ACC112 (cell line): Measurements from ENCODE around the gene BIRC3.
"Not testable (repeated sequence)": the region's sequence is repeated elsewhere in the genome, so short reads cannot be mapped to it uniquely, and the experiment has no call there.

Experiments
- H2AFZ ChIP-seq: fragments of 200-600 bp; sonication (generic); one replicate; pipeline ENCODE4 v1.6.0; 2017; ENCODE audit warnings: antibody characterized with exemption, low read length; ENCODE audit not compliant: unreplicated experiment
- H3K27ac ChIP-seq: fragments of 200-600 bp; sonication (generic); 2 replicates; pipeline ENCODE4 v1.5.1; 2014; ENCODE audit warnings: low read depth, mild to moderate bottlenecking, antibody characterized with exemption, low read length, moderate library complexity
- H3K27me3 ChIP-seq: fragments of 200-600 bp; sonication (generic); 2 replicates; pipeline ENCODE4 v1.6.1; 2014; ENCODE audit warnings: mild to moderate bottlenecking, antibody characterized with exemption, low read length, moderate library complexity, mixed read lengths; ENCODE audit not compliant: insufficient read depth
- H3K36me3 ChIP-seq: fragments of 200-600 bp; sonication (generic); 2 replicates; pipeline ENCODE4 v1.6.1; 2016; ENCODE audit warnings: mild to moderate bottlenecking, antibody characterized with exemption, low read length, moderate library complexity, mixed read lengths; ENCODE audit not compliant: insufficient read depth
- H3K4me1 ChIP-seq: fragments of 200-600 bp; sonication (generic); one replicate; pipeline ENCODE4 v1.6.1; 2016; ENCODE audit warnings: low read length, mixed read lengths; ENCODE audit not compliant: insufficient read depth, unreplicated experiment, control insufficient read depth
- H3K4me3 ChIP-seq: fragments of 200-600 bp; sonication (generic); 2 replicates; pipeline ENCODE4 v1.5.1; 2014; ENCODE audit warnings: mild to moderate bottlenecking, low read depth, low read length
- H3K79me2 ChIP-seq: fragments of 200-600 bp; sonication (generic); one replicate; pipeline ENCODE4 v1.6.0; 2016; ENCODE audit warnings: low read length; ENCODE audit not compliant: control insufficient read depth, unreplicated experiment, insufficient read depth

Gene BIRC3

GRCh38 chr11:102323542-102324251 lies 6.4 kb downstream of the BIRC3 start:
- Histone ChIP-seq H3K36me3 (peaks cover 10% of the 10 kb centered on the region; the same call in 1 of the 2 replicates), H3K4me3 (peak overlapping the region; percentile 2; the same call in 1 of the 2 replicates), H3K27ac (peak overlapping the region; percentile 58), H3K27me3 (no peaks in the 10 kb centered on the region), H2AFZ (peak overlapping the region; percentile 1), H3K79me2 (peaks cover 14% of the 10 kb centered on the region), H3K4me1 (peaks cover 50% of the 10 kb centered on the region)

GRCh38 chr11:102325088-102325487 lies 7.8 kb downstream of the BIRC3 start:
- H2AFZ ChIP-seq: no peak overlapping the region
- peaks cover 5% of the 10 kb centered on the region for H3K79me2 ChIP-seq
- H3K36me3 ChIP-seq: peaks cover 15% of the 10 kb centered on the region
- H3K4me1 ChIP-seq: peaks cover 41% of the 10 kb centered on the region
- no peak overlapping the region for H3K27ac ChIP-seq
- H3K27me3 ChIP-seq: no peaks in the 10 kb centered on the region
- no peak overlapping the region for H3K4me3 ChIP-seq

DNA sequence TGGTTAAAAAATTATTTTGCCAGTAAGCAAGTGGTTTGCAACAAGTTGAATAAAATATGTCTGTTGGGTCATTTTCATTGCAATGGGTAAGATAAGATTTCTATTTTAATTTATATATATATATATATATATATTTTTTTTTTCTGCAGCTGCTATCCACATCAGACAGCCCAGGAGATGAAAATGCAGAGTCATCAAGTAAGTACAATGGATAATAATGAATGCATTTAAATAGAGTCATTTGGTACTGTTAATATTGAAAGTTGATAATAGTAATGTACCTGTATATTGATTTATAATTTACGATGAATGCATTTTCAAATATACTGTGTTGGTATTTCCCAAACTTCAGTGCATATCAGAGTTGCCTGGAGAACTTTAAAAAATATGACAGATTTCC lies 11.5 kb downstream of the BIRC3 start:
- no peaks in the 10 kb centered on the region for H3K27me3 ChIP-seq
- no peak overlapping the region for H3K27ac ChIP-seq
- no peak overlapping the region for H2AFZ ChIP-seq
- H3K4me3 ChIP-seq: no peak overlapping the region
- H3K36me3 ChIP-seq: peaks cover 22% of the 10 kb centered on the region
- H3K4me1 ChIP-seq: peaks cover 16% of the 10 kb centered on the region
- H3K79me2 ChIP-seq: no peaks in the 10 kb centered on the region

GRCh38 chr11:102330231-102330630 lies 12.9 kb downstream of the BIRC3 start:
- Histone ChIP-seq H3K27ac (no peak overlapping the region), H3K36me3 (peaks cover 19% of the 10 kb centered on the region), H3K4me3 (no peak overlapping the region), H3K79me2 (no peaks in the 10 kb centered on the region), H2AFZ (no peak overlapping the region), H3K4me1 (peaks cover 6% of the 10 kb centered on the region), H3K27me3 (no peaks in the 10 kb centered on the region)

DNA sequence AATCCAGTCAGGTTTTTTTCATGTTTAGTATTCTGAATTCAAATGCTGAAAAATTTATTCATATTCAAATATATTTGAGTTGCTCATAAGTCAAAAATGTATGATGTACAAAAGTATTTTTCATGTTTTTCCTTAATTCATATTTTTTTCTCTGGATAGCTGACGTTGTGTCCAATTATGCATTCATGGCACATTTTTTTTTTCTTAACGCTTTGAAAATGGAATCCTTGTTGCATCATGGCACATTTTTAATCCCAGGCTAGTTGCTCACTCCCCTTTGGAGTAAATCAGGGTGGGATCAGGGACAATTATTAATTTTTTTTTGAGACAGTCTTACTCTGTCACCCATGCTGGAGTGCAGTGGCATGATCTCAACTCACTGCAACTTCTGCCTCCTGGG lies 14.1 kb downstream of the BIRC3 start:
- Histone ChIP-seq H2AFZ (no peak overlapping the region), H3K79me2 (no peaks in the 10 kb centered on the region), H3K4me1 (peaks cover 6% of the 10 kb centered on the region), H3K4me3 (no peak overlapping the region), H3K36me3 (peaks cover 19% of the 10 kb centered on the region), H3K27ac (no peak overlapping the region), H3K27me3 (no peaks in the 10 kb centered on the region)

- Histone ChIP-seq H2AFZ (no peak overlapping the region), H3K4me1 (peaks cover 6% of the 10 kb centered on the region), H3K79me2 (no peaks in the 10 kb centered on the region), H3K27me3 (no peaks in the 10 kb centered on the region), H3K4me3 (no peak overlapping the region), H3K27ac (no peak overlapping the region), H3K36me3 (peaks cover 23% of the 10 kb centered on the region)
These were observed 15.3 kb downstream of the BIRC3 start for GRCh38 chr11:102332611-102332994.

DNA sequence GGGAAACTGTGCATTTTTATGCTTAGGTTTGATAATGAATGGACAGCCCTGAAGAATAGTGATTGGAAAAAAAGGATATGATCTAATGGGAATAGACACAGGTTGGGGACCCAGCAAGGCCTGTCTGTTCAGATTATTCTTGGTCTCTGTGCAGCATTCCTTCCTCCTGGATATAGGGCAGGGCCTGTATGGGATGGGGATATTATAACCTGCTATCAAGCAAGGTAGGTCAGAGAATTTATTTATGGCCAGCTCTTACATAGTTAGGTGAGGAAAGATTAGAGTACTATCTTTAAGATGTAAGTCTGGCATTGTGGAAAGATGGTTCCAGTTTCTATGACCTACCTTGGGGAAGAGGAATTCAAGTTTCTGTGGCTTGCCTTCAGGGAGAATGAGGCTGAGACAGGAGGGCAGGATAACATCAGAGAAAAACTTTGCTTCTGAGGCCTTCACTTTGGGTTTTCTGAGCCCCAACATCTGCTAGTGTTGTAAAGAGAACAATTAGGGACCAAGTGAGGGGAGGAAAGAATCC lies 21.3 kb downstream of the BIRC3 start:
- H3K79me2 ChIP-seq: no peaks in the 10 kb centered on the region
- no peak overlapping the region for H2AFZ ChIP-seq
- no peaks in the 10 kb centered on the region for H3K27me3 ChIP-seq
- no peak overlapping the region for H3K27ac ChIP-seq
- peaks cover 8% of the 10 kb centered on the region for H3K36me3 ChIP-seq
- H3K4me1 ChIP-seq: peaks cover 15% of the 10 kb centered on the region
- H3K4me3 ChIP-seq: no peak overlapping the region

- H3K27ac ChIP-seq, H3K79me2 ChIP-seq: not testable (repeated sequence)
- peak overlapping the region; percentile 65 for H2AFZ ChIP-seq
These were observed 24.0 kb downstream of the BIRC3 start for GRCh38 chr11:102341311-102341710.

GRCh38 chr11:102341844-102342318 lies 24.6 kb downstream of the BIRC3 start:
- Histone ChIP-seq H3K27ac (no peak overlapping the region), H3K27me3 (no peaks in the 10 kb centered on the region), H3K79me2 (peaks cover 3% of the 10 kb centered on the region), H3K36me3 (peaks cover 5% of the 10 kb centered on the region; the same call in 1 of the 2 replicates), H3K4me1 (peaks cover 33% of the 10 kb centered on the region), H2AFZ (peak overlapping the region; percentile 65), H3K4me3 (no peak overlapping the region)

More at GRCh38 chr11:102341311-102341710, 24.0 kb downstream of the BIRC3 start:
- peaks cover 33% of the 10 kb centered on the region for H3K4me1 ChIP-seq
- not testable (repeated sequence) for H3K36me3 ChIP-seq, H3K4me3 ChIP-seq, H3K27me3 ChIP-seq

DNA sequence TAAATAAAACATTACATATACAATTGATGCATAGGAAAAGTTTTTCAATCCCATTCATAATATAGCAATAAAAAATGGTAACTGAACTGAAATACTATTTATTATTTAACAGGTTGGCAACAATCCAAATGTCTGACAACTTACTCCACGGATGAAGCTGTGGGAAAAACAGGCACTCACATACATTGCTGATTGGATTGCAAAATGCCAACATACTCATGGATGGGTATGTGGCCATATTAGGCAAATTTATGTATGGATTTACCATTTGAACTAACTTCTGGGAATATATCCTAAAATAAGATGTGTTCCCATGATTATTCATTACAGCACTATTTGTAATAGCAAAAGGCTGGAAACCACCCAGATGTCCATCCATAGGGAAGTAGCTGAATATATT lies 26.5 kb downstream of the BIRC3 start:
- H3K27ac ChIP-seq: peak overlapping the region; percentile 98

DNA sequence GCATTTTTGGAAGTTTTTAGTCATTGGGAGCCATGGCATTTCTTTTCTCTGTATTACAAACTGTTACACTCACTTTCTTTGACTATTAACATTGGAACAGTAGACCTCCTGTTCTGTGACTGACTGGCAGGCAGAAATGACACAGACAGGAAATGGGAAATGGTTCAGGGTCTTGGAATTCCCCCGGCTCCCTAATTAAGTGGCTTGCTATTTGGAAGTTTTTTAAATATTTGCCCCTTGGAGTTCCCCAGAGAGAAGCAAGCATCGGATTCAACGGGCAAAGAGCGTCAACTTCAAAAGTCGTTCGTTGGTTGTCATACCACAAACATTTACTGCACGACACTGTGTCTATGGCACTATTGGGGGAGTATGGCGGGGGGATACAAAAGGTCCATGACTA lies 28.6 kb downstream of the BIRC3 start:
- Histone ChIP-seq H3K4me1 (peaks cover 47% of the 10 kb centered on the region), H3K36me3 (peaks cover 13% of the 10 kb centered on the region), H2AFZ (peak overlapping the region; percentile 57), H3K79me2 (peaks cover 41% of the 10 kb centered on the region), H3K27me3 (no peaks in the 10 kb centered on the region), H3K27ac (peak overlapping the region; percentile 98), H3K4me3 (peak overlapping the region; percentile 98)

More for the DNA sequence above, 26.5 kb downstream of the BIRC3 start:
- Histone ChIP-seq H3K79me2 (peaks cover 20% of the 10 kb centered on the region), H3K4me1 (peaks cover 35% of the 10 kb centered on the region), H3K36me3 (no peaks in the 10 kb centered on the region), H2AFZ (no peak overlapping the region), H3K4me3 (no peak overlapping the region), H3K27me3 (no peaks in the 10 kb centered on the region)
